ENCODE results near the gene TRPV2.

DNA sequence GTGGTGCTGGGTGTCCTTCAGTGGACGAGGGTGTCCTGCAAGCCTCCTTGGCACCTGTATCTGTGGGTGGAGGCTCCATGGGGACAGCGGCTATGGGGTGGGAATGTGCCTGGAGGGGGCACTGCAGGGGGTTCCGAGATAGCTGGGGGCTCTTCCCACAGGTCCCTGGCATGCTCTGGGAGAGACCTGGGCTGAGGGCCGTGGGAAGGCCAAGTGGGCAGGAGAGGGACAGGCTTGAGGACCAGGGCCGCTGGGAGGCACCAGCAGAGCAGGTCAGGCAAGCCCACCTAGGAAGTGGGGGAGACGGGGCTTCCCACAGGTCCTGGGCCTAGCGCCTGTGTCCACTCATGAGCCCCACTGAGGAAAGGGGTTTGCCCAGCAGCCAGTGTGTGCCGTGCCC lies 66.9 kb downstream of the TRPV2 start:
- TF ChIP-seq CTCF (IDR thresholded peaks at IDR 0.05; ENCODE audit: low read depth, low read length, poor library complexity, severe bottlenecking) (no peak), EZH2phosphoT487 (IDR thresholded peaks at IDR 0.05; ENCODE audit: borderline replicate concordance, low read length) (no peak)
